NCI-H1694 treated with DMSO at 0.1 percent for 48 hours (cell line): ENCODE data around the gene OR6N2.

ENCODE experiments used
- DNase-seq: peaks from one replicate; lab custom pipeline; 2025; lab: John Stamatoyannopoulos, UW

The OR6N2 gene

GRCh38 chr1:158754420-158754819 is 26.6 kb downstream of the OR6N2 start, which contains the start of gene OR6K6:
TSS of gene OR6K6 (plus strand) at chr1:158754720. CDS start at chr1:158754888, 168 bp downstream.
- no peak for DNase-seq

- DNase-seq: no peak
Measured at GRCh38 chr1:158752155-158752712, 28.8 kb downstream of the OR6N2 start.

- DNase-seq: no peak
Measured at GRCh38 chr1:158735848-158736247, 45.2 kb downstream of the OR6N2 start.

GRCh38 chr1:158732524-158732923 is 48.5 kb downstream of the OR6N2 start:
- no peak for DNase-seq

- no peak for DNase-seq
Measured at GRCh38 chr1:158731707-158732106, 49.3 kb downstream of the OR6N2 start.

GRCh38 chr1:158730453-158730852 is 50.6 kb downstream of the OR6N2 start:
- DNase-seq: no peak

GRCh38 chr1:158728510-158729225 is 52.3 kb downstream of the OR6N2 start:
- DNase-seq: no peak

GRCh38 chr1:158724442-158724841 is 56.6 kb downstream of the OR6N2 start:
- DNase-seq: no peak
